Endodermal cell (in vitro differentiated cells): Measurements from ENCODE around the gene KIFBP. TPM values are rescaled to one million over a fixed set of nuclear protein-coding genes. Genes with fewer than 3 reads are reported as not detected.

Source experiments
- DNase-seq: peaks from one replicate; pipeline ENCODE4 v3.0.0-alpha.2; 2017
- H3K27ac ChIP-seq: 2 replicates; pipeline ENCODE4 v1.5.1; 2013; ENCODE audit warnings: mild to moderate bottlenecking, low read depth, low read length, moderate library complexity
- H3K27me3 ChIP-seq: 2 replicates; pipeline ENCODE4 v1.6.1; 2013; ENCODE audit warnings: mild to moderate bottlenecking, low read length, moderate library complexity; ENCODE audit not compliant: insufficient read depth, control insufficient read depth, poor library complexity, severe bottlenecking
- H3K36me3 ChIP-seq: 2 replicates; pipeline ENCODE4 v1.7.0; 2013; ENCODE audit warnings: mild to moderate bottlenecking, low read length, moderate library complexity; ENCODE audit not compliant: control insufficient read depth, insufficient read depth
- H3K4me1 ChIP-seq: one replicate; pipeline ENCODE4 v1.7.0; 2013; ENCODE audit warnings: low read length; ENCODE audit not compliant: control insufficient read depth, insufficient read depth
- H3K4me3 ChIP-seq: 2 replicates; pipeline ENCODE4 v1.5.1; 2013; ENCODE audit warnings: mild to moderate bottlenecking, low read length, moderate library complexity
- H3K9ac ChIP-seq: 2 replicates; pipeline ENCODE4 v1.6.1; 2013; ENCODE audit warnings: mild to moderate bottlenecking, low read length, moderate library complexity; ENCODE audit not compliant: poor library complexity, severe bottlenecking; ENCODE audit errors: extremely low read depth
- H3K9me3 ChIP-seq: 2 replicates; pipeline ENCODE4 v1.6.1; 2013; ENCODE audit warnings: mild to moderate bottlenecking, low read length, moderate library complexity; ENCODE audit not compliant: control insufficient read depth
- H3K27ac Mint-ChIP-seq: 2 replicates; pipeline ENCODE4 v1.8.0; 2020; ENCODE audit warnings: mixed read lengths
- H3K27me3 Mint-ChIP-seq: 2 replicates; pipeline ENCODE4 v1.8.0; 2021; ENCODE audit warnings: mild to moderate bottlenecking, mixed read lengths; ENCODE audit not compliant: insufficient read depth
- H3K36me3 Mint-ChIP-seq: 2 replicates; pipeline ENCODE4 v1.8.0; 2020; ENCODE audit warnings: low read depth, mixed read lengths
- H3K4me1 Mint-ChIP-seq: 2 replicates; pipeline ENCODE4 v1.8.0; 2020; ENCODE audit warnings: mixed read lengths
- H3K4me3 Mint-ChIP-seq: 2 replicates; pipeline ENCODE4 v1.8.0; 2020; ENCODE audit warnings: mild to moderate bottlenecking, moderate library complexity, mixed read lengths
- H3K9me3 Mint-ChIP-seq: 2 replicates; pipeline ENCODE4 v1.8.0; 2020; ENCODE audit warnings: mild to moderate bottlenecking, mixed read lengths
- CTCF ChIP-seq: fragments of 200-600 bp; sonication (generic); conservative IDR thresholded peaks from 2 replicates; pipeline ENCODE4 v1.5.0; 2021; ENCODE audit warnings: antibody characterized with exemption, mild to moderate bottlenecking
- WGBS, 2 experiments: methylation state at CpG; one replicate each; pipeline versions ENCODE4 v1.1.5 to v1.1.7; 2013; ENCODE audit warnings: missing lambda C conversion rate in 2 of 2, mixed read lengths in 1 of 2; ENCODE audit not compliant: insufficient coverage in 1 of 2, insufficient read length in 1 of 2; 5-methylcytosine and 5-hydroxymethylcytosine counted together
- total RNA-seq, 2 donors: library from RNA; stranded (reverse); fragmentation: NEBNext Ultra II Directional in 1 of 2; extraction: Animal tissue kit (Norgen Biotek cat#: 25700) in 1 of 2; gene quantifications; 2 replicates in 1 of 2; 3 replicates in 1 of 2; pipeline ENCODE4 v1.2.1, GENCODE V29; 2021

Gene KIFBP
- total RNA-seq, 2 donors from 2014 or later, result 36.4 to 36.8 TPM

GRCh38 chr10:69018613-69019012 lies 30.0 kb downstream of the KIFBP start:
- DNase-seq, result peak; percentile 83
- H3K27me3 Mint-ChIP-seq, result peaks cover 18% of the 10 kb centered on the region
- 90 to 98% methylated on average over 1 to 3 of the region's 3 CpGs for WGBS, 2 experiments
- H3K9me3 ChIP-seq, result no peaks in the 10 kb centered on the region
- no peak for TF ChIP-seq CTCF
- H3K4me1 ChIP-seq, result no peaks in the 10 kb centered on the region
- peak overlapping the region; percentile 40 for H3K27ac Mint-ChIP-seq
- H3K36me3 Mint-ChIP-seq, result peaks cover 34% of the 10 kb centered on the region
- no peak overlapping the region for H3K4me3 ChIP-seq
- H3K4me3 Mint-ChIP-seq, result no peak overlapping the region
- H3K36me3 ChIP-seq, result peaks cover 33% of the 10 kb centered on the region
- peaks cover 3% of the 10 kb centered on the region for H3K4me1 Mint-ChIP-seq
- H3K27ac ChIP-seq, result no peak overlapping the region
- peaks cover 17% of the 10 kb centered on the region for H3K27me3 ChIP-seq
- H3K9ac ChIP-seq, result no peak overlapping the region
- H3K9me3 Mint-ChIP-seq, result no peaks in the 10 kb centered on the region

GRCh38 chr10:69022611-69023010 lies 34.0 kb downstream of the KIFBP start:
- 94 to 96% methylated on average over 13 to 19 of the region's 19 CpGs for WGBS, 2 experiments
- DNase-seq, result no peak
- H3K27me3 ChIP-seq, result peaks cover 41% of the 10 kb centered on the region
- peaks cover 10% of the 10 kb centered on the region for H3K36me3 ChIP-seq
- peaks cover 44% of the 10 kb centered on the region for H3K27me3 Mint-ChIP-seq
- H3K4me3 ChIP-seq, result no peak overlapping the region
- H3K27ac Mint-ChIP-seq, result no peak overlapping the region
- no peak for TF ChIP-seq CTCF
- peaks cover 3% of the 10 kb centered on the region for H3K4me1 Mint-ChIP-seq
- no peaks in the 10 kb centered on the region for H3K9me3 ChIP-seq
- no peaks in the 10 kb centered on the region for H3K9me3 Mint-ChIP-seq
- no peaks in the 10 kb centered on the region for H3K4me1 ChIP-seq
- no peak overlapping the region for H3K4me3 Mint-ChIP-seq
- no peak overlapping the region for H3K27ac ChIP-seq
- H3K36me3 Mint-ChIP-seq, result peaks cover 11% of the 10 kb centered on the region
- no peak overlapping the region for H3K9ac ChIP-seq

- no peak overlapping the region for H3K9ac ChIP-seq
- no peak overlapping the region for H3K27ac Mint-ChIP-seq
- H3K36me3 Mint-ChIP-seq, result no peaks in the 10 kb centered on the region
- H3K4me3 ChIP-seq, result no peak overlapping the region
- TF ChIP-seq CTCF, result no peak
- peaks cover 16% of the 10 kb centered on the region for H3K9me3 Mint-ChIP-seq
- H3K36me3 ChIP-seq, result no peaks in the 10 kb centered on the region
- peaks cover 71% of the 10 kb centered on the region for H3K27me3 Mint-ChIP-seq
- no peaks in the 10 kb centered on the region for H3K4me1 Mint-ChIP-seq
- no peaks in the 10 kb centered on the region for H3K4me1 ChIP-seq
- H3K9me3 ChIP-seq, result peaks cover 12% of the 10 kb centered on the region
- no peak overlapping the region for H3K27ac ChIP-seq
- no peak overlapping the region for H3K4me3 Mint-ChIP-seq
- peak; percentile 55 for DNase-seq
- H3K27me3 ChIP-seq, result peaks cover 60% of the 10 kb centered on the region
- WGBS, 2 experiments, result 77 to 90% methylated on average over 3 to 4 of the region's 4 CpGs
These were observed 36.8 kb downstream of the KIFBP start for GRCh38 chr10:69025370-69025896.
